HL-60 (cell line): ENCODE results near the gene CLTB.

Experiments
- DNase-seq, 2 experiments: peaks; one replicate each; pipeline ENCODE4 v3.0.0-alpha.2; 2010 to 2020; ENCODE audit warnings: low read depth in 1 of 2, low spot score in 1 of 2
- H3K27ac ChIP-seq: fragments of 250-450 bp; sonication (Bioruptor Pico); replicated peaks from 2 replicates; pipeline ENCODE4 v1.5.1; 2020; ENCODE audit warnings: mild to moderate bottlenecking, moderate library complexity
- H3K27me3 ChIP-seq: fragments of 250-450 bp; sonication (Bioruptor Pico); 2 replicates; pipeline ENCODE4 v1.5.1; 2021; ENCODE audit warnings: mild to moderate bottlenecking, moderate library complexity; ENCODE audit not compliant: insufficient read depth, poor library complexity, severe bottlenecking
- H3K4me3 ChIP-seq: replicated peaks from 2 replicates; pipeline ENCODE4 v1.5.1; 2011; ENCODE audit warnings: mild to moderate bottlenecking, control low read depth, low read length; ENCODE audit not compliant: insufficient read depth
- GABPA ChIP-seq: IDR thresholded peaks from 2 replicates; pipeline ENCODE4 v1.6.1; 2012; ENCODE audit warnings: low read depth
- POLR2AphosphoS5 ChIP-seq: IDR thresholded peaks from 2 replicates; pipeline ENCODE4 v1.6.1; 2012; ENCODE audit warnings: low read depth
- REST ChIP-seq: IDR thresholded peaks from 2 replicates; pipeline ENCODE4 v1.6.1; 2012; ENCODE audit warnings: low read depth; ENCODE audit not compliant: insufficient replicate concordance
- SPI1 ChIP-seq: IDR thresholded peaks from 2 replicates; pipeline ENCODE4 v1.6.1; 2012; ENCODE audit warnings: low read depth, mild to moderate bottlenecking, borderline replicate concordance
- TF ChIP-seq, protein P1 (sequence below): IDR thresholded peaks from one replicate; pipeline ENCODE4 v1.5.1; 2011; ENCODE audit warnings: low read length, control low read depth, inconsistent platforms; ENCODE audit not compliant: insufficient read depth

CLTB gene

DNA sequence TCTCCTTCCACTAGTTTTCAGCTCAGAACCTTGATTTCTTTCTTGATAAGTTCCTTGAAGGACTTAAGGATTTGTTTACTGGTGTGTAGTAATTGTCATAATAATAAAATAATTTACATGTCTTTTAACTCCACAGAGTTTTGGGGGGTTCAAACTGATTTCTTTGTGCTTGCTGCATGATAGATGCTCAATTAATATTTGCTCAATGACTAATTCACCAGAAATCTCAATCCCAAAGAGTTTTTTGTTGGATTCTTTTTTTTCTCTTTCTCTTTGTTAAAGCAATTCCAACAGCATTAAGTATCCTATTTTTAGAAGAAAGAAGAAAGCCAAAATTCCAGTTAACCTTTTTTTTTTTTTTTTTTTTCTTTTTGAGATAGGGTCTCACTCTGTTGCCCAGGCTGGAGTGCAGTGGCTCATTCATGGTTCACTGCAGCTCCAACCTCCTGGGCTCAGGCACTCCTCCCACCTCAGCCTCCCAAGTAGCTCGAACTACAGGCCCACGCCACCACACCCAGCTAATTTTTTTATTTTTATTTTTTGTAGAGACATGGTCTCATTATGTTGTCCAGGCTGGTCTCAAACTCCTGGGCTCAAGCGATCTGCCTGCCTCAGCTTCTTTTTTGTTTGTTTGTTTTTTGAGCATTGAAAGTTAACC is 42.7 kb upstream of the CLTB start:
- H3K27ac ChIP-seq, result no peak overlapping the region
- H3K4me3 ChIP-seq, result no peak overlapping the region
- H3K27me3 ChIP-seq, result no peaks in the 10 kb centered on the region
- DNase-seq, result no peak
- TF ChIP-seq GABPA, result no peak
- TF ChIP-seq POLR2AphosphoS5, result no peak
- no peak for TF ChIP-seq SPI1
- TF ChIP-seq REST, result no peak
- TF ChIP-seq, protein P1, sequence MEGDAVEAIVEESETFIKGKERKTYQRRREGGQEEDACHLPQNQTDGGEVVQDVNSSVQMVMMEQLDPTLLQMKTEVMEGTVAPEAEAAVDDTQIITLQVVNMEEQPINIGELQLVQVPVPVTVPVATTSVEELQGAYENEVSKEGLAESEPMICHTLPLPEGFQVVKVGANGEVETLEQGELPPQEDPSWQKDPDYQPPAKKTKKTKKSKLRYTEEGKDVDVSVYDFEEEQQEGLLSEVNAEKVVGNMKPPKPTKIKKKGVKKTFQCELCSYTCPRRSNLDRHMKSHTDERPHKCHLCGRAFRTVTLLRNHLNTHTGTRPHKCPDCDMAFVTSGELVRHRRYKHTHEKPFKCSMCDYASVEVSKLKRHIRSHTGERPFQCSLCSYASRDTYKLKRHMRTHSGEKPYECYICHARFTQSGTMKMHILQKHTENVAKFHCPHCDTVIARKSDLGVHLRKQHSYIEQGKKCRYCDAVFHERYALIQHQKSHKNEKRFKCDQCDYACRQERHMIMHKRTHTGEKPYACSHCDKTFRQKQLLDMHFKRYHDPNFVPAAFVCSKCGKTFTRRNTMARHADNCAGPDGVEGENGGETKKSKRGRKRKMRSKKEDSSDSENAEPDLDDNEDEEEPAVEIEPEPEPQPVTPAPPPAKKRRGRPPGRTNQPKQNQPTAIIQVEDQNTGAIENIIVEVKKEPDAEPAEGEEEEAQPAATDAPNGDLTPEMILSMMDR, result no peak

GRCh38 chr5:176454724-176455394 is 38.5 kb upstream of the CLTB start:
- no peak overlapping the region for H3K27ac ChIP-seq
- no peaks in the 10 kb centered on the region for H3K27me3 ChIP-seq
- no peak overlapping the region for H3K4me3 ChIP-seq

GRCh38 chr5:176450077-176450476 is 33.7 kb upstream of the CLTB start:
- no peak overlapping the region for H3K4me3 ChIP-seq
- no peak for DNase-seq
- no peak overlapping the region for H3K27ac ChIP-seq
- TF ChIP-seq, protein P1, result no peak
- TF ChIP-seq GABPA (no peak), SPI1 (no peak), REST (no peak), POLR2AphosphoS5 (no peak)
- H3K27me3 ChIP-seq, result no peaks in the 10 kb centered on the region

More at GRCh38 chr5:176454724-176455394, 38.5 kb upstream of the CLTB start:
- no peak for DNase-seq
- TF ChIP-seq GABPA (no peak), POLR2AphosphoS5 (no peak), SPI1 (no peak), REST (no peak)
- TF ChIP-seq, protein P1, result no peak
